ENCODE data around the gene FASLG.

Gene FASLG

DNA sequence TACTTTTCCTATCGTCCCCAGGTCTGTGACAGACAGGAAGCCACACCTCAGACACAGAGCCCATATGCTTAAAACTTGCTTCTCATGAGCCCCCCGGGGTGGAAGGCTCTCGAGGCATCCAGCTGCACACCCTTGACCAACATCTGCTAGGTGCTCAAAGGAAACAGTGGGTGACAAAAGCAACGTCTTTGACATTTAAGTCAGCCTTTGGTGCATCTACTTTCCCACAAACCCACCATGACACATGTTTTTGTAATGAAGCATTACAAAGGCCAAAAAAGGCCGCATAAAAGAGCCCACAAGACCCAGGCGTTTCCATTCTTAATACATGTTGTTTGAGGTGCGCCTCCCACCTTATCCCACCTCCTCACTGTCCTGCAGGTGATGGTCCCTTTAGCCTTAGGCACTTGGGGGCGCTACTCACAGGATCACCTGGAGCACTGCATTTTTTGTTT is 11.8 kb upstream of the FASLG start:
- no peak for DNase-seq (ENCODE audit: low spot score)

DNA sequence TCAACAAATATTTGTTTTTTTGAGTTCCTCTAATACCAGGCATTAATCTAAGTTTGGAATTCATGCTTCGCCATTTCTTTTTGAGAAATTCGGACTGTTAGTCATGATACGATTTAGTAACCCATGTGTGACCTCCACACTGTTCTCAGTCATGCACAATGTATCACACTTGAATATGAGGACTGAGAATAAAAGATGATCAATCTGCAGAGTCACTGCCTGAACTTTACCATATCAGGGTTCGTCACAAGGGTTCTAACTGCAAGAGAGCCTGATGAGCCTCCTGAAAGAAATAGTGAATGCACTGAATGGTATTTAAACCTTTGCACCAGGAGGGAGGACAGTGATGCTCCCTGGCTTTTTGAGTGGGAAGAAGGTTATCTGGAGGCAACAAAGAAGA is 10.9 kb upstream of the FASLG start:
- no peak for DNase-seq (ENCODE audit: low spot score)

DNA sequence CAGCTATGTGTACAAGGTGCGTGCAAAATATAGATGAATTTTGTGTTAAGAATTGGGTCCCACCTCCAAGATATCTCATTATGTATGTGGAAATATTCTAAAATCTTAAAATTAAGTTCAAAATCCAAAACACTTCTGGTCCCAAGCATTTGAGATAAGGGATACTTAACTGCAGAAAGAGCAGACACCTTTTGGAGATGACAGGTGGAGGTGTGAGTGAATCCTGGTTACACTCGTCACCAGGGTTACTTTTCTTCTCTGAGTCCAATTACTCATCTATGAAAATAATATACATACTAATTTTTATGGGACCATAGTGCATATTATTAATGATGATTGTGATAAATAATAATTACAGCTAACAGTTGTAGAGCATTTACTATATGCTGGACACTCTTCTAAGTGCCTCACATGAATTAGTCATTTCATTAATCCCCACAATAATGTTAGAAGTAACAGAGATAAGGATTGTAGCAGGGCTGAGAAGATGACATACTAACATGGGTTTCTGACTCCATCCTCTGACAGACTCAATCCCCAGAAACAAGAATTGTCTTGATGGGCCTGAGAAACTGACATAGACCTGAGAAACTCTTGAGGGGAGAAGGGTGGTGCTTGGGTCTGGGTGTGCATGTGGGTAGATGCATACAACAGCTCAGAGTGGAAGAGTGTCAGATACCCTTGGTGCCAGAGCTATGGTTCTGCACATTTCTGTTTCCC is 8.3 kb upstream of the FASLG start:
- no peak for DNase-seq (ENCODE audit: low spot score)

DNA sequence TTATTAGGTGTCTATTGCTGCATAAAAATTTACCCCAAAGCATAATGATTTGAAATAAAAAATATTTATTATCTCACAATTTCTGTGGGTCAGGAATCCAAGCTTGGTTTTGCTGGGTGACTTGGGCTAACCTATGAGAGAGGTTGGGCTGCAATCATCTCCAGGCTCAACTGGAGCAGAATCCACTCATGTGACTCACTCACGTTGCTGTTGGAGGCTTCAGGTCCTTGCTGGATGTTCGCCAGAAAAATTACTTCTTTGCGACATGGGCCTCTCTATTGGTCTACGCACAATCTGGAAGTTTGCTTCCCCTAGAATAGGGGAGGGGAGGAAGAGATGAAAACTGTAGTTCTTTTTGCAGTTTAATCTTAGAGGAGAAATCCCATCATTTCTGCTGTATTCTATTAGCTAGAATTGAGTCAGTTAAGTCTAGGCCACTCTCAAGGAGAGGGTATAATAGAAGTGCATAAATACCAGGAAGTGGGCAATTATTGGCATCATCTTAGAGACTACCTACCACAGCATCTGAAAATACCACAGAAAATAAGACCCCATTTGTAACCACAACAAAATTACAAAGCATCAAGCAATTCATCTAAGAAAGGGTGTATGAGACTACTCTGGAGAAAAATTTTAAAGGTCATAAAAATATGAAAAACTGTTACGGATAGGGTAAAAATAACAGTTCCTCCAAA is 5.7 kb upstream of the FASLG start:
- DNase-seq (ENCODE audit: low spot score) = no peak

DNA sequence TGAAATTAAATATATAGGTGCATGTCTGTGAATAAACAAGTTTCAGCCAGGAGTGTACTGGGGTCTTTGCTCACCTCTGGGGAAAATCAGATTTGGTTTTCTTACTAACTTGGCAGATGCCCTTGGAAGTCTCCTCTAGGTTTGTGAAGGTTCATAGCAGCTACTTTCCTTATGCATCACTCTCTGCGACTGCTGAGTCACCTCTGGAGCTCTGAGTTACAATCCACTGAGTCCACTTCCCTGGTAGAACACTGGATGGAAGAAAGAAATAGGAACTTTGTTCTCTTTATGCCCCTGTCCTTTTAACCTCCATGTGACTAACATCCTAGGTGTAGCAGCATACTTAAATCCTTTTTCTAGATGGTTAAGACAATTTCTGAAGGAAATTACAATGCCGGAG is 4.4 kb upstream of the FASLG start:
- DNase-seq (ENCODE audit: low spot score) = peak; percentile 78

DNA sequence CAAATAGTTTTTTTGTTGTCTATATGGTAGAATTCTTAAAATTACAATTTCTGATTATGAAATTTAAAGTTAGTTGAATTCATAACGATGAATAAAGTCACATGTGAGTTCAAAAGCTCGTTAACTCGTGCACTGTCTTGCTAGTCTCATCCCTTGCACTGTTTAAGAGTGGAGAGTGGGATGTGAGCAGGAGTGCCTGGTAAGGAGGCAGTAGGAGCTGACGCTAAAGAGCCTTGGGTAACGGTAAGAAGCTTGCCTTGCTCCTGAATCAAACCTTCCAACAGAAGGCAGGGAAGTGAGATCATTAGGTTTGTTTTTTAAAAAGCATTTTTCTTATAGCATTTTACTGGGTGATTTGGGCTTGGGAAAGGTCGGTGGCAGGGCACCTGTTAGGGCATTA is 2.3 kb upstream of the FASLG start:
- DNase-seq (ENCODE audit: low spot score) = no peak

DNA sequence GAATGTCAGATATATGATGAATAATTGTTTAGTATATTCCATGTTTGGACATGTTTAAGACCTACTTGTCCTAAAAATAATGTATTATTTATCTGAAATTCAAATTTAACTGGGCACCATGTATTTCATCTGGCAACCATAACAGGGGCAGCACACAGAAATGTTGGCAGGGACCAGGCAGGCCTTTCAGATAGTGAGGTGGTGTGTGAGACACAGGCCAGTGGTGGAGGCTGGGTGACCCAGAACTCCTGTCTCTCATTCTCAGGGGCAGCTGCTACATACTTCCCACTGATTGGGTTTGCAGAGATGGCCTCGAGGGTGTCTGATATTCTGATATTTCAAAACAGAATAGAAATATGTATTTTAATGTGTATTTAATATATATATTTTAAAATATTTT is 1.3 kb upstream of the FASLG start:
- no peak for DNase-seq (ENCODE audit: low spot score)

DNA sequence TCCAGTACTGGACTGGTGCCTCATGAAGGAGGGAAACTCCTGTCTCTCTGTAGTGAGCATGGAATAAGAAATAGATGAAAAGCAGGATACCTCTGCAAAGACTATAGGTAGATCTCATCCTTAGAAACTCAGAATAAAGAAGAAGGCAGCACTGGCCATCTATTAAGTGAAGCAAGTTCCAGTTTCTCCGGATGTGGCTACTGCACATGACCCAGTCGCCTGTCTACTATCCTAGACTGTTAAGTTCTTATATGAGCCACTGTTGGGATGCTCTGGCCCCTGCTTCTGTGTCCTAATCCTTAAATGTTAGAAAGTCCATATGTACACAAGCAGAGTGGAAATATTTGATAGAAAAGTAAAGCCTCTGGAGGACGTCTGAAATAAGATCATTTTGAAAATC is 2.2 kb downstream of the FASLG start:
- no peak for DNase-seq (ENCODE audit: low spot score)

DNA sequence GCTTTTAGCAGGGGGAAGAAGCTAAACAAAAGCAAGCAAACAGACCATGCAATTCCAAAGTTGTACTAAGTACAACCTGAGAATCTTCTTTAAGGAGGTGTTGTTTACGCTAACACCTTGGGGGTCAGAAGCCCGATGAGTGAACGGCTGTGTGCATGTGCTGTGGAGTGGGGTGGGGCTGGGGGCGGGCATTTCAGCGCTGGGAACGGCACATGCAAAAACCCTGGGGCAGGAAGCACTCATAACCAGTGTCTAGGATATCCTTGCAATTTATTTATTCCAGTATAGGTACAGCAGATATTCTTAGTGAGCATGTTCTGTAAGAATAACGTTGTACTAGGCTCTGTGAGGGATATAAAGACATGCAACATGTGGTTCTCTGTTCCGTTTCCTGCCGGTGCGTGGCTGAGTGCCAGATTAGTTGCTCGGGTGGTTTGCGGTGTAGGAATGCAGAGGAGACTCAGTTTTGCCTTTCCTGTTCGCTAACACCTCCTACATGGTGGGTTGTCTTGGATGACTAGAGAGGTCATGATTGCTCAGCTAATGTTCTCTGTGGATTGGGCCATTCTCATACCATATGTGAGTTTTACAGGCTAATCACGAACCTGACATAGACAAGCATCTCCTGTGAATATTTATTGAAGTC is 3.7 kb downstream of the FASLG start:
- DNase-seq (ENCODE audit: low spot score) = peak; percentile 36

DNA sequence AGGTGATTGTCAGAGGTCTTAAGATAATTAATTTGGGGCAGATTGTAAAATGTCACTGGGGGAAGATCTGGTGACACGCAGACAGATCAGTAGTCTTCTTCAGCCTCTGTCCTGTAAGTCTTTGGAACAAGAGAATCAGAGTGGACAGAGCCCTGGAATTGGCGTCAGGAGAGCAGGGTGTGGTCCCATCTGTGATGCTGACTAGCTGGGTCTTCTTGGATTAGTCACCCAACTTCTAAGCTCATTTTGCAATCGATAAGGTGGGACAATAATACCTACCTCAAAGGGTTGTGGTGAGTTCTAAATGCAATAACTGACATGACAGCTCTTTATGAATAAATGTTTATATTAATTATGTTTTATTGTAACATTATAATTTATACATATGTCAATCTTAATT is 4.8 kb downstream of the FASLG start:
- no peak for DNase-seq (ENCODE audit: low spot score)

DNA sequence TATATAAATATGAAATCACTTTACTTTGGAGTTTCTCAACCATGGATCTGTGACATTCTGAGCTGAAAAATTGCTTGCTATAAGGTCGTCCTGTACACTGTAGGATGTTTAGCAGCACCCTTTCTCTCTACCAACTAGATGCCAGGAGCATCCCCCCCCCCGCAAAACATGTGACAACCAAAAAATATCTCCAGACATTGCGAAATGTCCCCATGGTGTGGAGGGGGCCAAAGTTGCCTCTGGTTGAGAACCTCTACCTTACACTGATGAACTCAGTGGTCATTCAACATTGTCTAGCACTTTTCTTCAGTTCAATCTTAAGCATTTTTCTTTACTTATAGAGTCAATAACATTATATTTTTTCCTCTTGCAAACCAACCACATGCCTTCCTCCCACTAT is 9.2 kb downstream of the FASLG start:
- DNase-seq (ENCODE audit: low spot score) = no peak

DNA sequence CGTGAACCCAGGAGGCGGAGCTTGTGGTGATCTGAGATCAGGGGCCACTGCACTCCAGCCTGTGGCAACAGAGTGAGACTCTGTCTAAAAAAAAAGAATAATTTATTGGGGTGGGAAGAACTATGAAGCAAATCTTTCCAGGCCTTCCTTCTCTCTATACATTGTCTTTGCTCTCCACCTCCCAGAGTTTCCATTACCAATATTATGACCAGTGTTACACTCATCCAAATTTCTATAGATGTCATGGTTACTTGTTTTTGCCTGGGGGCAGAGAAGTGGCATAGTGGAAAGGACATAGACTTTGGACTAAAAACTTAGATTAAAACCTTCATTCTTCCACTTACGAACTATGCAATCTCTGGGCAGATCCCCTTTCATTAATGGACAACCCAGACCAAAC is 10.1 kb downstream of the FASLG start:
- no peak for DNase-seq (ENCODE audit: low spot score)

DNA sequence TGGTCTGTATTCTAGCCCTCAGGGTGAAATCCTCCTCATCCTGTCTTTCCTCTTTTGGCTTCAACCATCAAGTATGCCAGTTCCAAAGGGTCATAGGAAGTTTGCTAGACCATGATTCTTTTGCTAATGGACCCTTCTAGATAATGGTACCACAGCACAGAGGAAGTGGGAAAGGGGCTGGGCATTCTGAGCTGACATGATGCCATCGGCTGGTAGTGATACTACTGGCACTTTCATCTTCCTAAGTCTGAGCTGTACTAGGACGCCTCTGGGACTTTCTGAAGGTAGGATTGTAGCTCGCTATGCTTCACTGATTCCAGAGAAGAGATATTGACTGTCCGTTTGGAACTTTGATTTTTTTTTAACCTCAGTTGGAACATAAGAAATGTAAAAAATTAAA is 11.4 kb downstream of the FASLG start:
- DNase-seq (ENCODE audit: low spot score) = no peak

DNA sequence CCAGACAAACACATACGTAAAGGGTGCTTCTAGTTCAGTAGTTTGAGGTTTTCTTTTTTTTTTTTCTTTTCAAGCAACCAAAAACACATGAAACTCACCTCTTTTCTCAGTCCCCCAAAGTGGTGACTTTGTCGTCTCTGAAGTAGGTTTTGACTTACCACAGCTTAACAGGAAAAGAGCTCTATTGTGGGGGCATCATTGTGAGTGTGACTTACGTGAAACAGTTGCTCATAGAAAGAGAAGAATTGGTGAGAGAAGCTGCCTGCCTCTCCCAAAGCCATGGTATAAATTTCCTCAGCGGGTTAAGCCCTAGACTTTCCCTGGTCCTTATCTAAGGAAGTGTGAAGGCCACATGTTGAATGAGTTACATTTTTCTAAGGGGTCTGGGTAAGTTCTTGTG is 11.9 kb downstream of the FASLG start:
- DNase-seq (ENCODE audit: low spot score) = no peak

DNA sequence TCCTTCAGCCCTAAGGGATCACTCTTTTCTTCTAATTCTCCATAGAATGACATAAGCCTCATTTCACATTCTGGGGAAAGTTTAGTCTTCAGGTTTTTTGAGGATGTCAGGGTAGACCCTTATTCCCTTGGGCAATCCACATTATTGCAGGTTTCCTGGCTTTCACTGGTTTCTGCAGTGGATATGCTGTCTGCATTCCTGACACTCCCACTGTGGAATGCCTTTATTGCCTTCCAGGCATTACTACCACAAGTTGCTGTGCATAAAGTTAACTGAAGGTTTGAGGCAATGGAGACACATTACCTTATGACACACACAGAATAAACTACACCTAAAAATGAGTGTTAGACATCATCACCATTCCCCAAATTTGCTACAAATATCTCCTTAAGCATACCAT is 12.7 kb downstream of the FASLG start:
- no peak for DNase-seq (ENCODE audit: low spot score)

DNA sequence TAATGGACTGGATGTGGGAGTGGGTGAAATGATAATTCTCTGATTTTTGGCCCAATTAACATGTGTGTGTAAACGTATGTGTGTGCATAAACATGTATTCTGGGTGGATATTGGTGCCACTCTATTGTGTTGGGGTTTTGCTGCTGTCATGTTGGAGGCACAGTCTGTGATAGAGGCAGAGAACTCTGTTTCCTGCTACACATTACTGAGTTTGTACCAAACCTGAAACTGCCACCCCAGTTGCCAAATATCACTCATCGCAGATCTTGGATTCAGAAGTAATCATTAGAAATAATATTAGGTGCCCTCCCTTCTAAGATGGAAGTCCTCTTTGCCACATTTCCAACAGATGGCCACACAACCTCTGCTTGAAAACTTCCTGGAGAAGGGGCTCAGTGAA is 13.8 kb downstream of the FASLG start:
- no peak for DNase-seq (ENCODE audit: low spot score)

DNA sequence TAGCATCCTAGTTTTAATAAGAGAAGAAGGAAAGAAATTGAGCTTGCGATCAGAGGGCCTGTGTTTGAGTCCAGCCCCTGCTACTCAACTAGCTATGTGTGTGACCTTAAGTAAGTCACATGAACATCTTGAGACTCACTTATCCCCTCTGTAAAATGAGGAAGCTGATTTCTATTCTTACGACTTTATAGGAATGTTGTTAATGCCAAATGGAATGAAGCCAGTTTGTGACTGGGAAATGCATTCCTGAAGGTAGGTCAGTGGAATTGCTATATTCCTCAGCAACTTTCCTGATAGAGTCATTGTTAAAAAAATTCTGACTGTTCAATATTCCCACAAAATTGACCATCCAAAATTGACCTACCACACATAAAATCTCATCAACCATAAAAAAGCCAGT is 14.9 kb downstream of the FASLG start:
- no peak for DNase-seq (ENCODE audit: low spot score)

DNA sequence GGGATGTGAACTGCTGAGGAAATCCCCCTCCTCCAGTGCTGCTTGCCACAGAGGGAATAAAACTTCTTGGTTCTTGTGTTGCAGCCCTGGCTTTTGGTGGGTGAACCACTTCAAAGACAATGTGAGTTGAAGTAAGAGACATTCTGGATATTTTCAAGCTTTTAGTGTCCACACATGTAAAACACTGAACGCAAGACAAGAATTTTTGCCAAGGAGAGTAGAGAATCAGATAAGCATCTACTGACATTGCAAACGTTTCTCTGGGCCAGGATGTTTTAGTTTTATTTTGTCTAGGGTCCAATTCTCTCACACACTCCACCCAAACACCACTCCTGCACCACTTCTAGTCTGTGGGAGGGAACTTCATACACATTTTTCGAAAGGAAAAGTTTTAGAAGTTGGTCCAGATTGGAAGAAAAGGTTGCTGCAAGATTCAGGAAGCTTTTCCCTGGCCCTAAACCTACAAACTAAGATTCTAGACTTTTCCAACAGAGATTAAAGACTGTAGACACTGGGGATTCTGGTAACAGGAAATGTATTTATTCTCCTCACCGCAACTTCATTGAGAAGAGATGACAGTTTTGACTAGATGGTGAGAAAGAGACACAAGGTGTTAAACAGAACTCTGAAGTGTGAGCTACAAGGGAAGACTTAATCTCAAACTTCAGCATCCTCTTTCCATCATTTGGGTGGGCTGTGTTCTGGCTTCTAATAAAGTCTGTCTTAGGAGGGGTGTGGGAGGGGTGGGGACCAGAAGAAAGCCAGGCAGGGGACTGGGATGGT is 16.1 kb downstream of the FASLG start:
- no peak for DNase-seq (ENCODE audit: low spot score)

DNA sequence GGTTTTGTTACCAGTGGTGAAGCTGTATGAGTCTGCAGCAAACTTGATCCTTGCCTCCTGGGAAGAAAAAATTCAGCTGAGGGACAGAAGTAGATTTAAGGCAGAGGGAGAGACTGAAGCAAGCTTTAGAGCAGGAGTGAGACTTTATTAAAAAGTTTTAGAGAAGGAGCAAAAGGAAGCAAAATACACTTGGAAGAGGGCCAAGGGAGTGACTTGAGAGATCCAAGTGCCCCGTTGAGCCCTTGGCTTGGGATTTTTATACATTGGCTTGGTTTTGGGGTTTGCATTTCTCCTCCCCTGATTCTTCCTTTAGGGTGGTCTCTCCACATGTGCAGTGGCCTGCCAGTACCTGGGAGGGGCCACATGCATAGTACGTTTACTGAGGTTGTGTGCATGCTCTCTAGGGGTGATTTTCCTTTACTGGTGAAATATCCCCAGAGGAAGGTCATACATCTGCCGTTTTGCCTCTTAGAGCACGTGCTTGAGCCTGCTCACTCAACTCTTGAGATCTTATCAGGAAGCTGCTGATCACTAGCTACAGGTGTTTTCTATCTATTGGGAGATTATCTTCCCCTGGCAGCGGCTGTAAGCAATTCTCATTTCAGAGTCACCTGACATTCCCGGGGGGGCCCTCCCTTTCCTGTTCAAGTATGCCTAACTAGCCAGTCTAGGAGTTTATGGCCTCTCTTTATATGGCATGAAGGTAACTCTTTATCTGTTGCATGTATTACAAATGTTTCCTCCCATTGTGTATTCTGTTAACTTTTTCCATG is 20.3 kb downstream of the FASLG start:
- DNase-seq (ENCODE audit: low spot score) = no peak

DNA sequence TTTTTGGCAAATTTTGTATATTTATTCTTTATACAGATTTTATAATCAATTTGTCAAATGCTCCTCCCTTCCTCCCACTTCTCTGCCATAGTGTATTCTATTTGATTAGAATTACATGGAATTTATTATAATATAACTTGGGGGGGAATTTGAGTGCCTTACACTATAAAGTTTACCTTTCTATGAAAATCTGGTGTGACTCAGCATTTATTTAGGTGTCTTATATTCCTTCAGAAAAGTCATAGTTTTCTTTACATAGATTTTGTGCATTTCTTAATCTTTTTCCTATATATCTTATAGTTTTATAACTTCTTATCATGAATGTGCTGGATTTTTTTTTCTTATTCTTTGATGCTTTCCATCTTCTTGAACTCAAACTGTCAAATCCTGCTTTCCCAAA is 21.3 kb downstream of the FASLG start:
- DNase-seq (ENCODE audit: low spot score) = no peak

DNA sequence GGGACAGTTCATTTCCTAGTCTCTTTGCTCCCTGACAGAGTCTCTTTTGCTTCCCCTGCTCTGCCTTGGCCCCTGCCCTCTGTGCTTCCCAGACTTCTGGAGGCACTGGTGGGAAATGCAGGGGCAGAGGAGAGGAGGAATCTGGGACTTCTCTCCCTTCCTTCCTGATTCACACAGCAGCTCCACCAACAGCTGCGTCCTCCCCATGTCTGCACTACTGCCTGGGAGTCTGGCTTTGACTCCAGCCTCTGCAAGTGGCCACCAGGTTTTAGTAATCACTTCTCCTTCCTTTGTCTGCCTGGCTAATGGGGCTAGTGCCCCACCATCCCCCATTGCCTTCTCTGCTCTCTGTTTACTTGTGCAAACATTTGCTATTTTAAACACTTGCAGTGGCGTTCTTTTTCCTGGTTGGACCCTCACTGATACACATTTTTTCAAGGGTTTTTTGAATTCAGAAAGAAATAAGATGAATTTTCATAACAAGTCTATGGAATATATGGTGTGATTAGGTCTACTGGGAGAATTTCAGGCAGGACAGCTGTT is 21.9 kb downstream of the FASLG start:
- DNase-seq (ENCODE audit: low spot score) = no peak

DNA sequence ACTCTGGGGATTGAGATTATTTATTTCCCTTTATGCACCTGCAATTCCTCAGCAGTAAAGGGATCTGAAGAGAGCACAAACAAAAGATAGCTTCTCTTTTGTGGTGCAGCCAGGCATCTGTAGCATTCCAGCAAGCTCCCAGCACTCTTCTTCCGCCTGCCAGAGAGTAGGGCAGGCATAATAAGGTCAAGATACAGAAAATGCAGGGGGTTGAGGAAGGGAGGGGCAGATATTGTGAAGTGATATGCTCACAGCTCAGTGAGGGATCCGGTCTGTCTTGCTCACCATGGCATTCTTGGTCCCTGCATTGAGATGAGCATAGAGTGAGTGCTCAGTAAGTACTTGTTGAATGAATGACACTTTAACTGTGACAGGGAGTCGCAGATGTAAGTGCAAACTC is 23.9 kb downstream of the FASLG start:
- no peak for DNase-seq (ENCODE audit: low spot score)
